HepG2 (cell line): Measurements from ENCODE around the gene C2orf80. TPM values are rescaled to one million over a fixed set of nuclear protein-coding genes. Genes with fewer than 3 reads are reported as not detected.

Source experiments
- ATRX ChIP-seq: sonication (generic); formaldehyde crosslinking; IDR thresholded peaks from 2 replicates; pipeline ENCODE4 v1.4.0; 2020; ENCODE audit warnings: missing genetic modification reagents, borderline replicate concordance
- FOXO1 ChIP-seq: sonication (generic); formaldehyde crosslinking; IDR thresholded peaks from 2 replicates; pipeline ENCODE4 v1.4.0; 2020; ENCODE audit warnings: missing genetic modification reagents
- TCF12 ChIP-seq, 2 experiments: fragments of 450-650 bp in 1 of 2; sonication (generic) in 1 of 2; formaldehyde crosslinking in 1 of 2; IDR thresholded peaks; 2 replicates each; pipeline versions ENCODE4 v1.6.1 to v1.8.0; 2017 to 2022; ENCODE audit warnings: antibody characterized with exemption in 1 of 2, mild to moderate bottlenecking in 1 of 2, missing genetic modification reagents in 1 of 2, moderate library complexity in 1 of 2
- ZNF354B ChIP-seq: sonication (generic); formaldehyde crosslinking; IDR thresholded peaks from 2 replicates; pipeline ENCODE4 v1.8.0; 2022; ENCODE audit warnings: mild to moderate bottlenecking, missing genetic modification reagents
- ZNF460 ChIP-seq: sonication (generic); formaldehyde crosslinking; IDR thresholded peaks from 2 replicates; pipeline ENCODE4 v1.5.1; 2020; ENCODE audit warnings: missing genetic modification reagents, mild to moderate bottlenecking, borderline replicate concordance
- ZNF510 ChIP-seq: sonication (generic); formaldehyde crosslinking; IDR thresholded peaks from 2 replicates; pipeline ENCODE4 v1.4.0; 2020; ENCODE audit warnings: low read depth, mild to moderate bottlenecking, missing genetic modification reagents
- ZNF572 ChIP-seq: sonication (generic); formaldehyde crosslinking; IDR thresholded peaks from 2 replicates; pipeline ENCODE4 v1.5.1; 2020; ENCODE audit warnings: mild to moderate bottlenecking, missing genetic modification reagents
- ZNF75D ChIP-seq: sonication (generic); formaldehyde crosslinking; IDR thresholded peaks from 2 replicates; pipeline ENCODE4 v1.8.1; 2023; ENCODE audit warnings: missing genetic modification reagents, mild to moderate bottlenecking, borderline replicate concordance
- polyA plus RNA-seq, 8 experiments: library from polyadenylated mRNA; depleted of rRNA in 3 of 8; stranded (reverse) in 7 of 8; unstranded in 1 of 8; fragments of >200 nt; fragmentation: Illumina TruSeq in 4 of 8; extraction: Trizol in 4 of 8; gene quantifications; 2 replicates each; pipeline versions ENCODE4 v1.2.1 to v1.2.3, GENCODE V29; 2011 to 2016; ENCODE audit warnings: low read depth in 4 of 8, missing spikeins in 1 of 8, mixed read lengths in 1 of 8; ENCODE audit not compliant: insufficient read depth in 1 of 8
- total RNA-seq, 5 experiments: library from RNA; depleted of rRNA; stranded (reverse); fragments of >200 nt; fragmentation: Illumina TruSeq; extraction: Trizol; gene quantifications; 2 replicates each; pipeline ENCODE4 v1.2.3, GENCODE V29; 2016; ENCODE audit warnings: low read depth in 1 of 5
- TF ChIP-seq, protein P1 (sequence below): sonication (generic); formaldehyde crosslinking; IDR thresholded peaks from 2 replicates; pipeline ENCODE4 v1.4.0; 2020; ENCODE audit warnings: missing genetic modification reagents
- TF ChIP-seq, protein P2 (sequence below): sonication (generic); formaldehyde crosslinking; IDR thresholded peaks from 2 replicates; pipeline ENCODE4 v1.4.0; 2020; ENCODE audit warnings: low read depth, mild to moderate bottlenecking, missing genetic modification reagents
- TF ChIP-seq, protein P3 (sequence below): sonication (generic); formaldehyde crosslinking; IDR thresholded peaks from 2 replicates; pipeline ENCODE4 v1.5.0; 2020; ENCODE audit warnings: missing genetic modification reagents
- TF ChIP-seq, protein P4 (sequence below), 2 experiments: sonication (generic) in 1 of 2; formaldehyde crosslinking in 1 of 2; IDR thresholded peaks; 2 replicates each; pipeline versions ENCODE4 v1.6.1 to v1.9.0; 2014 to 2022; ENCODE audit warnings: antibody characterized with exemption in 1 of 2, borderline replicate concordance in 1 of 2, inconsistent platforms in 1 of 2, low read depth in 1 of 2, missing genetic modification reagents in 1 of 2
- TF ChIP-seq, protein P5 (sequence below): sonication (generic); formaldehyde crosslinking; IDR thresholded peaks from 2 replicates; pipeline ENCODE4 v1.5.0; 2020; ENCODE audit warnings: missing genetic modification reagents, mild to moderate bottlenecking, borderline replicate concordance

Gene C2orf80
- total and polyA plus RNA-seq, 2 of the 13 experiments (the other 11 are each of a cell fraction or from before 2014, with no cell fraction given): not detected

DNA sequence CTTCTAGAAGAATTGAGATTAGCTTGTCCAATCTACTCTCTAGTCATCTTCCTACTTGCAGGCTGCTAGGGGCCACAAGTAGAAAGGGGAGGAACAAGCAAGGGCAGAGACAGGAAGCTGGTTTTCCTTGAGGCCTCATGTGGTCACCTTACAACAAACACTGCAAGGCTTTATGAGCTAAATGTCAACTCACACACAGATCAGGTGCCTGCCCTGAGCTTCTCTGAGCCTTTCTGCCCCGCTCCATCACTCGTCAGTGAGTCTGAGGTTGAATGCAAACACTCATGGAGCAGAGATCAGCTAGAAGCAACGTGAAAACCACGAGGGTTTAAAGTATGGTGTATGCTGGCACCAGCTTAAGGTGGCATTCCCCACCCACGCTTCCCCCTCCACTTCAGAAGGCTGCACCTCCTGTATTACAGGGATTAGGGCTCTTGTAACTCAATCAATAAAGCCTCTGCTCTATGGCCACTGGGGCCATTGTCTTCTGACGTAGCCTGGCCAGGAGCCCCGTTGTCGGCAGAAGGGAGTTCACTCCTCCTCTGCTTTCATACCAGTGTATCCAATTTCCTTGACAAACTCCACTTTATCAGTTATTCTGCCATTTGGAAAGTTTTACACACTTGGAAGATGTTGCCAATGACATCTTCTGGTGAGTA, 54.8 kb downstream of the C2orf80 start (continued):
- no peak for TF ChIP-seq ZNF510 (CRISPR knock-in tag)
- TF ChIP-seq, protein P1, sequence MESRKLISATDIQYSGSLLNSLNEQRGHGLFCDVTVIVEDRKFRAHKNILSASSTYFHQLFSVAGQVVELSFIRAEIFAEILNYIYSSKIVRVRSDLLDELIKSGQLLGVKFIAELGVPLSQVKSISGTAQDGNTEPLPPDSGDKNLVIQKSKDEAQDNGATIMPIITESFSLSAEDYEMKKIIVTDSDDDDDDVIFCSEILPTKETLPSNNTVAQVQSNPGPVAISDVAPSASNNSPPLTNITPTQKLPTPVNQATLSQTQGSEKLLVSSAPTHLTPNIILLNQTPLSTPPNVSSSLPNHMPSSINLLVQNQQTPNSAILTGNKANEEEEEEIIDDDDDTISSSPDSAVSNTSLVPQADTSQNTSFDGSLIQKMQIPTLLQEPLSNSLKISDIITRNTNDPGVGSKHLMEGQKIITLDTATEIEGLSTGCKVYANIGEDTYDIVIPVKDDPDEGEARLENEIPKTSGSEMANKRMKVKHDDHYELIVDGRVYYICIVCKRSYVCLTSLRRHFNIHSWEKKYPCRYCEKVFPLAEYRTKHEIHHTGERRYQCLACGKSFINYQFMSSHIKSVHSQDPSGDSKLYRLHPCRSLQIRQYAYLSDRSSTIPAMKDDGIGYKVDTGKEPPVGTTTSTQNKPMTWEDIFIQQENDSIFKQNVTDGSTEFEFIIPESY (CRISPR knock-in tag): peak; percentile 32; the same call in 1 of the 2 replicates
- TF ChIP-seq, protein P2, sequence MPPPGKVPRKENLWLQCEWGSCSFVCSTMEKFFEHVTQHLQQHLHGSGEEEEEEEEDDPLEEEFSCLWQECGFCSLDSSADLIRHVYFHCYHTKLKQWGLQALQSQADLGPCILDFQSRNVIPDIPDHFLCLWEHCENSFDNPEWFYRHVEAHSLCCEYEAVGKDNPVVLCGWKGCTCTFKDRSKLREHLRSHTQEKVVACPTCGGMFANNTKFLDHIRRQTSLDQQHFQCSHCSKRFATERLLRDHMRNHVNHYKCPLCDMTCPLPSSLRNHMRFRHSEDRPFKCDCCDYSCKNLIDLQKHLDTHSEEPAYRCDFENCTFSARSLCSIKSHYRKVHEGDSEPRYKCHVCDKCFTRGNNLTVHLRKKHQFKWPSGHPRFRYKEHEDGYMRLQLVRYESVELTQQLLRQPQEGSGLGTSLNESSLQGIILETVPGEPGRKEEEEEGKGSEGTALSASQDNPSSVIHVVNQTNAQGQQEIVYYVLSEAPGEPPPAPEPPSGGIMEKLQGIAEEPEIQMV (CRISPR knock-in tag): no peak
- TF ChIP-seq, protein P3, sequence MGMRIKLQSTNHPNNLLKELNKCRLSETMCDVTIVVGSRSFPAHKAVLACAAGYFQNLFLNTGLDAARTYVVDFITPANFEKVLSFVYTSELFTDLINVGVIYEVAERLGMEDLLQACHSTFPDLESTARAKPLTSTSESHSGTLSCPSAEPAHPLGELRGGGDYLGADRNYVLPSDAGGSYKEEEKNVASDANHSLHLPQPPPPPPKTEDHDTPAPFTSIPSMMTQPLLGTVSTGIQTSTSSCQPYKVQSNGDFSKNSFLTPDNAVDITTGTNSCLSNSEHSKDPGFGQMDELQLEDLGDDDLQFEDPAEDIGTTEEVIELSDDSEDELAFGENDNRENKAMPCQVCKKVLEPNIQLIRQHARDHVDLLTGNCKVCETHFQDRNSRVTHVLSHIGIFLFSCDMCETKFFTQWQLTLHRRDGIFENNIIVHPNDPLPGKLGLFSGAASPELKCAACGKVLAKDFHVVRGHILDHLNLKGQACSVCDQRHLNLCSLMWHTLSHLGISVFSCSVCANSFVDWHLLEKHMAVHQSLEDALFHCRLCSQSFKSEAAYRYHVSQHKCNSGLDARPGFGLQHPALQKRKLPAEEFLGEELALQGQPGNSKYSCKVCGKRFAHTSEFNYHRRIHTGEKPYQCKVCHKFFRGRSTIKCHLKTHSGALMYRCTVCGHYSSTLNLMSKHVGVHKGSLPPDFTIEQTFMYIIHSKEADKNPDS (CRISPR knock-in tag): no peak
- TF ChIP-seq ZNF460 (CRISPR knock-in tag): no peak
- no peak for TF ChIP-seq ZNF75D
- no peak for TF ChIP-seq FOXO1 (CRISPR knock-in tag)
- TF ChIP-seq, protein P4, sequence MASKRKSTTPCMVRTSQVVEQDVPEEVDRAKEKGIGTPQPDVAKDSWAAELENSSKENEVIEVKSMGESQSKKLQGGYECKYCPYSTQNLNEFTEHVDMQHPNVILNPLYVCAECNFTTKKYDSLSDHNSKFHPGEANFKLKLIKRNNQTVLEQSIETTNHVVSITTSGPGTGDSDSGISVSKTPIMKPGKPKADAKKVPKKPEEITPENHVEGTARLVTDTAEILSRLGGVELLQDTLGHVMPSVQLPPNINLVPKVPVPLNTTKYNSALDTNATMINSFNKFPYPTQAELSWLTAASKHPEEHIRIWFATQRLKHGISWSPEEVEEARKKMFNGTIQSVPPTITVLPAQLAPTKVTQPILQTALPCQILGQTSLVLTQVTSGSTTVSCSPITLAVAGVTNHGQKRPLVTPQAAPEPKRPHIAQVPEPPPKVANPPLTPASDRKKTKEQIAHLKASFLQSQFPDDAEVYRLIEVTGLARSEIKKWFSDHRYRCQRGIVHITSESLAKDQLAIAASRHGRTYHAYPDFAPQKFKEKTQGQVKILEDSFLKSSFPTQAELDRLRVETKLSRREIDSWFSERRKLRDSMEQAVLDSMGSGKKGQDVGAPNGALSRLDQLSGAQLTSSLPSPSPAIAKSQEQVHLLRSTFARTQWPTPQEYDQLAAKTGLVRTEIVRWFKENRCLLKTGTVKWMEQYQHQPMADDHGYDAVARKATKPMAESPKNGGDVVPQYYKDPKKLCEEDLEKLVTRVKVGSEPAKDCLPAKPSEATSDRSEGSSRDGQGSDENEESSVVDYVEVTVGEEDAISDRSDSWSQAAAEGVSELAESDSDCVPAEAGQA (IDR thresholded peaks at IDR 0.05; ENCODE audit: low read depth): 0 out of 2 replicates have a peak, but pooled peaks have one; percentile 47
- TF ChIP-seq, protein P4 (CRISPR knock-in tag; IDR thresholded peaks at IDR 0.05; ENCODE audit: borderline replicate concordance): no peak
- no peak for TF ChIP-seq ZNF354B (CRISPR knock-in tag)
- TF ChIP-seq TCF12 (IDR thresholded peaks at IDR 0.05): no peak
- TF ChIP-seq TCF12 (CRISPR knock-in tag; IDR thresholded peaks at IDR 0.05): no peak
- TF ChIP-seq ZNF572 (CRISPR knock-in tag): 0 out of 2 replicates have a peak, but pooled peaks have one; percentile 6
- TF ChIP-seq, protein P5, sequence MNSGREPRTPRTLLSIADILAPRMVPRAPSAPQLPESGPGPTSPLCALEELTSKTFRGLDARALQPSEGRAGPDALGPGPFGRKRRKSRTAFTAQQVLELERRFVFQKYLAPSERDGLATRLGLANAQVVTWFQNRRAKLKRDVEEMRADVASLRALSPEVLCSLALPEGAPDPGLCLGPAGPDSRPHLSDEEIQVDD (CRISPR knock-in tag): no peak
- no peak for TF ChIP-seq ATRX (CRISPR knock-in tag)
